Kidney (tissue), 14 donors: Measurements from ENCODE around the gene MPEG1. TPM values are rescaled to one million over a fixed set of nuclear protein-coding genes. Genes with fewer than 3 reads are reported as not detected.

ENCODE experiments used
- DNase-seq, 5 donors: peaks; one replicate each; pipeline ENCODE4 v3.0.0-alpha.2; 2013 to 2020
- FAIRE-seq: peaks from 2 replicates; lab custom pipeline; 2012; peaks lifted over from hg19 to GRCh38; lab: Jason Lieb, UNC
- H3K27ac ChIP-seq, 2 donors: one replicate each; pipeline ENCODE4 v1.7.0; 2013; ENCODE audit warnings: low read depth in 2 of 2, low read length in 2 of 2, inconsistent platforms in 1 of 2
- H3K27me3 ChIP-seq: one replicate; pipeline ENCODE4 v1.7.1; 2013; ENCODE audit warnings: low read length, inconsistent platforms; ENCODE audit not compliant: control insufficient read depth, insufficient read depth
- H3K36me3 ChIP-seq, 3 donors: one replicate each; pipeline versions ENCODE4 v1.7.0 to v1.7.1; 2013; ENCODE audit warnings: low read length in 3 of 3, control low read depth in 1 of 3, inconsistent platforms in 1 of 3; ENCODE audit not compliant: insufficient read depth in 3 of 3, control insufficient read depth in 2 of 3
- H3K4me1 ChIP-seq, 3 donors: one replicate each; pipeline versions ENCODE4 v1.7.0 to v1.7.1; 2013; ENCODE audit warnings: low read length in 3 of 3, inconsistent platforms in 1 of 3, low read depth in 1 of 3; ENCODE audit not compliant: control insufficient read depth in 2 of 3, insufficient read depth in 2 of 3
- H3K4me3 ChIP-seq, 3 donors: one replicate each; pipeline versions ENCODE4 v1.7.0 to v1.8.1; 2013; ENCODE audit warnings: low read length in 3 of 3, control low read depth in 1 of 3, inconsistent platforms in 1 of 3
- H3K9ac ChIP-seq, 3 donors: one replicate each; pipeline versions ENCODE4 v1.7.0 to v1.7.1; 2013; ENCODE audit warnings: low read length in 3 of 3, control low read depth in 1 of 3, inconsistent platforms in 1 of 3
- H3K9me3 ChIP-seq, 3 donors: one replicate each; pipeline versions ENCODE4 v1.7.0 to v1.7.1; 2013; ENCODE audit warnings: low read length in 3 of 3, control low read depth in 1 of 3, inconsistent platforms in 1 of 3; ENCODE audit not compliant: control insufficient read depth in 2 of 3, insufficient read depth in 1 of 3
- CTCF ChIP-seq: IDR thresholded peaks from 3 replicates; pipeline ENCODE4 v1.5.1; 2012; ENCODE audit warnings: mild to moderate bottlenecking, moderate library complexity, borderline replicate concordance; ENCODE audit not compliant: insufficient read depth; ENCODE audit errors: extremely low read depth
- intact Hi-C: fragments of 100-400 bp; cut with DNase I; formaldehyde crosslinking; loops from one replicate; pipeline ENCODE4 v1.11.1; 2022
- polyA plus RNA-seq: library from polyadenylated mRNA; stranded (reverse); fragments of 350-450 nt; fragmentation: Illumina TruSeq; extraction: RNeasy Lipid Tissue Mini Kit (QIAGEN cat#74804); gene quantifications from one replicate; pipeline ENCODE4 v1.2.3, GENCODE V29; 2014; ENCODE audit warnings: low read depth, low replicate concordance; ENCODE audit not compliant: insufficient read depth
- total RNA-seq: library from RNA; stranded (reverse); fragmentation: NEBNext Ultra II Directional; extraction: Animal tissue kit (Norgen Biotek cat#: 25700); gene quantifications from one replicate; pipeline ENCODE4 v1.2.1, GENCODE V29; 2021
- donor health status: control.
- donor health status: control.
- donor health status: control.
- donor health status: control.
- donor health status: control.
- donor health status: DM: yes; HTN: yes; CAD: no.
- donor health status: Normal renal cell carcinoma (clear cell type).

The MPEG1 gene
- total and polyA plus RNA-seq, 2 donors from 2014 or later = 2.6 to 33.1 TPM

- Histone ChIP-seq H3K4me1 (peaks cover 0 to 2% (median 0%) of the 10 kb centered on the region in 3 donors), H3K4me3 (no peak overlapping the region), H3K9ac (no peak overlapping the region), H3K36me3 (no peaks in the 10 kb centered on the region), H3K27me3 (no peaks in the 10 kb centered on the region), H3K27ac (no peak overlapping the region), H3K9me3 (no peaks in the 10 kb centered on the region)
- FAIRE-seq (no peak), DNase-seq (no peak)
- intact Hi-C loops = no loop called here
- TF ChIP-seq CTCF = no peak
Measured at GRCh38 chr11:59212222-59212621, 505 bp downstream of the MPEG1 start.

GRCh38 chr11:59208956-59209355 is 3.8 kb downstream of the MPEG1 start:
- DNase-seq (no peak), FAIRE-seq (no peak)
- H3K27me3 ChIP-seq = no peaks in the 10 kb centered on the region
- no peaks in the 10 kb centered on the region for H3K9me3 ChIP-seq
- no peak overlapping the region for H3K9ac ChIP-seq
- H3K4me3 ChIP-seq = no peak overlapping the region
- peaks cover 0 to 5% (median 2%) of the 10 kb centered on the region in 3 donors for H3K36me3 ChIP-seq
- H3K27ac ChIP-seq = no peak overlapping the region
- TF ChIP-seq CTCF = no peak
- peaks cover 0 to 6% (median 0%) of the 10 kb centered on the region in 3 donors for H3K4me1 ChIP-seq
- intact Hi-C loops = loop anchor here (5.0 kb wide), 1 partner anchor 37 kb away; the partner anchor contains the start of gene DTX4

GRCh38 chr11:59207988-59208451 is 4.7 kb downstream of the MPEG1 start:
- DNase-seq = peak in 2 of 5 donors; percentile 46 to 76
- peaks cover 0 to 5% (median 3%) of the 10 kb centered on the region in 3 donors for H3K36me3 ChIP-seq
- H3K9me3 ChIP-seq = no peaks in the 10 kb centered on the region
- TF ChIP-seq CTCF = peak; percentile 83
- H3K4me1 ChIP-seq = peaks cover 0 to 6% (median 0%) of the 10 kb centered on the region in 3 donors
- no peaks in the 10 kb centered on the region for H3K27me3 ChIP-seq
- no peak for FAIRE-seq
- H3K27ac ChIP-seq = no peak overlapping the region
- intact Hi-C loops = loop anchor here (5.0 kb wide), 1 partner anchor 36 kb away; the partner anchor contains the start of gene DTX4
- H3K9ac ChIP-seq = no peak overlapping the region
- no peak overlapping the region for H3K4me3 ChIP-seq
